ENCODE data around the gene REXO2.

REXO2 gene

DNA sequence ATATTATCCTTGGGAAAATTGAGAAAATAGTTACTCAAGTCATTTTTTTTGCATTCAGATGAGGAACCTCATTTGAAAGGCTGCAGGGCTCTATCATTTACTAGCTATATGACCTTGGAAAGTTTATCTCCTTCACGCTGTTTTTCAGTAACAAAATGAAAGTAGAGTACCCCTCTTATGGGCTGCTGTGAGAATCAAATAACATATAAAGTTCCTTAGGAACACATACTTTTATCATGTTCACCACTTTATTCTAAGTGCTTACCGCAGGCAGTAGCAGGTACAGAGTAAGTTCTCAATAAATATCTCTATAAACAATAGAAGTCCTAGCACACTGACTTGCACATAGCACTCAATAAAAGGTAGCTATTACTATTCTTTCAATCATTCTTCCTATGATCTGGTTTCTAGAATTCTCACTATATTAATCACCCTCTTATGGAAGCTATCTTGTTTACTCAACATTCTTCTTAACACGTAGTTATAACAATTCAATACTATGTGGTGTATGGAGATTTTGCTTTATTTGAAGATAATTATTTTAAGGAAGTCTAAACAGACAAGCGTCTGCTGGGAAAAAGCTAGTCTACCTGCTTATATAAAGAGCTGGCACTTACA lies 40.9 kb upstream of the REXO2 start:
- ChIA-PET POLR2A (interaction anchor here (1.0 to 1.1 kb wide), 2 partner anchors 18 to 41 kb away, joined by 4 to 5 read pairs; partner anchors contain the start of gene REXO2), CTCF (interaction anchor here (0.6 to 0.7 kb wide), 4 partner anchors 14 to 171 kb away, joined by 3 to 4 read pairs (median 4); no protein-coding TSS in a partner anchor)
- no peak overlapping the region for H3K4me3 ChIP-seq (ENCODE audit: low read depth, low read length)

More for the DNA sequence above, 40.9 kb upstream of the REXO2 start:
- Histone ChIP-seq H3K9me3 (ENCODE audit: control insufficient read depth, insufficient read depth, low read depth, low read length) (no peaks in the 10 kb centered on the region), H3K36me3 (ENCODE audit: control insufficient read depth in 2 of 2, insufficient read depth in 1 of 2, low read length in 2 of 2) (peaks cover 0 to 7% of the 10 kb centered on the region in 2 experiments; a peak in 1 of 3 replicates), H3K4me1 (ENCODE audit: control insufficient read depth, insufficient read depth, low read length) (no peaks in the 10 kb centered on the region; the same call in 1 of the 2 replicates), H3K27ac (ENCODE audit: extremely low read depth, low read depth, low read length) (no peak overlapping the region)
- TF ChIP-seq ZNF529 (tag by site-specific recombination; IDR thresholded peaks at IDR 0.05; ENCODE audit: insufficient replicate concordance) (no peak), ZNF514 (tag by site-specific recombination; IDR thresholded peaks at IDR 0.05) (no peak), ZBTB7A (tag by site-specific recombination; IDR thresholded peaks at IDR 0.05; ENCODE audit: low read depth) (no peak), ZBTB17 (tag by site-specific recombination; IDR thresholded peaks at IDR 0.05) (no peak), KLF16 (tag by site-specific recombination; IDR thresholded peaks at IDR 0.05) (no peak), PRDM4 (tag by site-specific recombination; IDR thresholded peaks at IDR 0.05) (0 out of 2 replicates have a peak, but pooled peaks have one; percentile 25), ZNF404 (tag by site-specific recombination; IDR thresholded peaks at IDR 0.05) (no peak), ZNF624 (tag by site-specific recombination; IDR thresholded peaks at IDR 0.05) (no peak), FEZF1 (tag by site-specific recombination; IDR thresholded peaks at IDR 0.05) (peak; percentile 36; the same call in 1 of the 2 replicates), ZNF777 (tag by site-specific recombination; IDR thresholded peaks at IDR 0.05; ENCODE audit: borderline replicate concordance) (no peak), ZFHX2 (tag by site-specific recombination; conservative IDR thresholded peaks at IDR 0.05) (no peak), ZNF843 (tag by site-specific recombination; IDR thresholded peaks at IDR 0.05) (peak; percentile 73; the same call in 1 of the 2 replicates), GFI1B (tag by site-specific recombination; IDR thresholded peaks at IDR 0.05) (no peak), ZNF670 (tag by site-specific recombination; IDR thresholded peaks at IDR 0.05; ENCODE audit: low read depth) (no peak), WT1 (tag by site-specific recombination; IDR thresholded peaks at IDR 0.05) (no peak), PRDM6 (tag by site-specific recombination; IDR thresholded peaks at IDR 0.05) (peak; percentile 56; the same call in 1 of the 2 replicates), ZBTB6 (tag by site-specific recombination; IDR thresholded peaks at IDR 0.05) (peak; percentile 50; the same call in 1 of the 2 replicates), GLI4 (tag by site-specific recombination; IDR thresholded peaks at IDR 0.05) (no peak), ZNF426 (tag by site-specific recombination; IDR thresholded peaks at IDR 0.05) (no peak), BCL11A (tag by site-specific recombination; IDR thresholded peaks at IDR 0.05; ENCODE audit: low read depth) (no peak), ZNF830 (tag by site-specific recombination; IDR thresholded peaks at IDR 0.05; ENCODE audit: low read depth) (no peak), PBX3 (CRISPR knock-in tag; IDR thresholded peaks at IDR 0.05) (no peak), ZNF391 (tag by site-specific recombination; IDR thresholded peaks at IDR 0.05; ENCODE audit: borderline replicate concordance, low read depth) (no peak), CTCF (tag by site-specific recombination; IDR thresholded peaks at IDR 0.05) (no peak)
- TF ChIP-seq, protein P1, sequence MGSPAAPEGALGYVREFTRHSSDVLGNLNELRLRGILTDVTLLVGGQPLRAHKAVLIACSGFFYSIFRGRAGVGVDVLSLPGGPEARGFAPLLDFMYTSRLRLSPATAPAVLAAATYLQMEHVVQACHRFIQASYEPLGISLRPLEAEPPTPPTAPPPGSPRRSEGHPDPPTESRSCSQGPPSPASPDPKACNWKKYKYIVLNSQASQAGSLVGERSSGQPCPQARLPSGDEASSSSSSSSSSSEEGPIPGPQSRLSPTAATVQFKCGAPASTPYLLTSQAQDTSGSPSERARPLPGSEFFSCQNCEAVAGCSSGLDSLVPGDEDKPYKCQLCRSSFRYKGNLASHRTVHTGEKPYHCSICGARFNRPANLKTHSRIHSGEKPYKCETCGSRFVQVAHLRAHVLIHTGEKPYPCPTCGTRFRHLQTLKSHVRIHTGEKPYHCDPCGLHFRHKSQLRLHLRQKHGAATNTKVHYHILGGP (tag by site-specific recombination; IDR thresholded peaks at IDR 0.05), result no peak

Data from HEK293 (cell line).